T-helper 2 cell (primary cell): ENCODE measurements around the gene DENND5B.
"Not testable (repeated sequence)": the region's sequence is repeated elsewhere in the genome, so short reads cannot be mapped to it uniquely, and the experiment has no call there.

Source experiments
- DNase-seq, 5 experiments: peaks; one replicate each; pipeline versions ENCODE4 v3.0.0 to v3.0.0-alpha.2; 2012 to 2022

Gene DENND5B

GRCh38 chr12:31465002-31465401, 125.9 kb downstream of the DENND5B start:
- no peak for DNase-seq

DNA sequence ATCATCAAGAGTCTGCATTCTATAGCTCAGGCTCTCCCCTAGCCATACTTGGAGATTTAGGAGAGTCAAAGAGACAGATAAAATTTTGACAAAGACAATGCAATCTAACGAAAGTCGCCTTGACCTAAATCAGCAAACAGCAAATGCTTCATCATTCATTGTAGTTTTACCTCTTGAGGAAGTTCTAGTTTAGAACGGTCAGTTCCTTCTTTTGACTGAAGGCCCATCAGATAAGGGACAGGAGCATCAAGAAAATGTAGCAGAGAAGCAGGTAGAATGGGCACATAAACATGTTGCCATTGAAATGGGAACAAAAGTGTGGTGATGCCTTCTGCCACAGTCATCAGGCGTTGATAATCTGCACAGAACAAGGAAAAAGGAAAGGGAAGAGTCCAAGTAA, 130.9 kb downstream of the DENND5B start:
- no peak for DNase-seq

DNA sequence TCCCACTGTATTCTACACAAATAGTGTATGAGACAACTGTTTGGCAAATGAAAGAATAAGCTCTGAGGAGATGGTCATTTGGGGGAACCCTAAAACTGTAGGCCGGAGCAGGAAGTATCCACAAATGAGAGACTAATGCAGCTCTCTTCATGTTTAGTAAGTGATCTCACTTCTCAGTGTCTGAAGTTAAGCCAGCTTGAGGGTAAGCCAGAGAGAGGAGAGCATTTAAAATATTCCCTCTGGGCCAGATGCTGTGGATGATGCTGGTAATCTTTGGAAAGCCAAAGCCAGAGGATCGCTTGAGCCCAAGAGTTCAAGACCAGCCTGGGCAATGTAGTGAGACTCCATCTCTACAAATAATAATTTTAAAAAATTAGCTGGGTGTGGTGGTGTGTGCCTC, 134.4 kb downstream of the DENND5B start:
- DNase-seq: no peak

GRCh38 chr12:31444736-31445135, 146.2 kb downstream of the DENND5B start:
- DNase-seq: no peak

GRCh38 chr12:31440586-31440985, 150.3 kb downstream of the DENND5B start:
- no peak for DNase-seq

DNA sequence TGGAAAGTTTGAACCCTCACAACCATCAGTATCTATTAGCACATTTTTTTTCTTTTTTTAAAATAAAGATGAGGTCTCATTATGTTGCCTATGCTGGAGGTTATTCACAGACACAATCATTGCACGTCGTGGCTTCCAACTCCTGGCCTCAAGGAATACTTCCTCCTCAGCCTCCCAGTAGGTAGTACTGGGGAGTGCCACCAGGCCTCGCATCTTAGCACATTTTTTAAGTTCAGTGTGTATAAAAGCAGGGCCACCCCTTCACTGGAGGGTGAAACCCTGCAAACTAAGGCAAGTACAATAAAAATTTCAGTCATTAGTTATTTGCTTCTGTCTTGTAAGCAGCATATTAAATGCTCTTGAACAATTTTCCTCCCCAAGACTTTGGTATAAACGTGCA, 150.8 kb downstream of the DENND5B start:
- no peak for DNase-seq

- DNase-seq: no peak
These were observed 159.2 kb downstream of the DENND5B start for GRCh38 chr12:31431721-31432240.

GRCh38 chr12:31423405-31423804, 167.5 kb downstream of the DENND5B start:
- DNase-seq: no peak

GRCh38 chr12:31412292-31412801, 178.6 kb downstream of the DENND5B start:
- DNase-seq: no peak

- DNase-seq: no peak
These were observed 182.2 kb downstream of the DENND5B start for GRCh38 chr12:31408763-31409162.

DNA sequence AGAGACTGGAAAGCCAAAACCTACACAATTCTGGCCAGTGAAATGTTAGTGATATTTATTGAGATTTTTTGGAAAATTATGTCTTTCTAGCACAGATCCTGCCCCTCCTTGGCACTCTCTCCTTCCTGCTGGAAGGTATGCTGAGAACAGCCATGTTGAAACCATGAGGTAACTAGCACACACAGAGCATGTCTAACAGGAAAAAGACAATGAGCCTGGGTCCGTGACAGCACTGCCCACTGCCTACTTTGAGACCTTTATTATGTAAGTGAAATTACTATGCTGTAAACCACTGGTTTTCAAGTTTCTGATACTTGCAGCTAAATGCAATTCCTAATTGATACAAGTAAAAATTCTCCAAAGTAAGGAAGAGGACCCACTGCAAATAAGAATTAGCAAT, 183.4 kb downstream of the DENND5B start:
- DNase-seq: no peak

DNA sequence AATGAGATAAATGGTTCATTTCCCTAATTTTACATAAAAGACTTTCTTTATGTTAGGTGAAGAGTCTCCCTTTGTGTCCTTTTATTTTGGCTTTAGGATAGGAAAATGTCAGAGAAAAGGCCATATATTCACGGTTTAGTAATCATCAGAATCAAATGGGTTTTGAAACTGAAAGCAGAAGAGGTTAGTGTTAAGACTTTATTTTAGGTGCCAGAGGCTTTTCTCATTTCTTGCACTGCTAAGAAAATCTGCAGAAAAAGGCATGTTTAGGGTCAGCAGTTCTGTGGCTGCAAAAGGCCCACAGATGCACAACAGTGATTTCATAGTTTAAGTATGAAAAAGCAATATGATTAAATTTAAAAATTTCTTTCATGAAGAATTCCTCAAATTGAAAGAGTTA, 184.6 kb downstream of the DENND5B start:
- no peak for DNase-seq

DNA sequence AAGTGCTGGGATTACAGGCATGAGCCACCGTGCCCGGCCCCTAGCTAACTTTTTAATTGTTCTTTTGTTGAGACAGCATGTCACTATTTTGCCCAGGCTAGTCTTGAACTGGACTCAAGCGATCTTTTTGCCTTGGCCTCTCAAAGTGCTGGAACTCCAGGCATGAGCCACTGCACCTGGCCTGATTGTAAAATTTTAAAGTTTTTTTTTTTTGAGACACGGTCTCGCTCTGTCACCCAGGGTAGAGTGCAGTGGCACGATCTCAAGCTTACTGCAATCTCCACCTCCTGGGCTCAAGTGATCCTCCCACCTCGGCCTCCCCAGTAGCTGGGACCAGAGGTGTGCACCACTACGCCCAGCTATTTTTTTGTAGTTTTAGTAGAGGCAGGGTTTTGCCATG, 185.9 kb downstream of the DENND5B start:
- DNase-seq: no peak

- DNase-seq: peak in 4 of 5 experiments; percentile 4 to 79 (median 17)
These were observed 187.8 kb downstream of the DENND5B start for GRCh38 chr12:31403099-31403607.

- DNase-seq: no peak
These were observed 197.9 kb downstream of the DENND5B start for GRCh38 chr12:31393004-31393550.

DNA sequence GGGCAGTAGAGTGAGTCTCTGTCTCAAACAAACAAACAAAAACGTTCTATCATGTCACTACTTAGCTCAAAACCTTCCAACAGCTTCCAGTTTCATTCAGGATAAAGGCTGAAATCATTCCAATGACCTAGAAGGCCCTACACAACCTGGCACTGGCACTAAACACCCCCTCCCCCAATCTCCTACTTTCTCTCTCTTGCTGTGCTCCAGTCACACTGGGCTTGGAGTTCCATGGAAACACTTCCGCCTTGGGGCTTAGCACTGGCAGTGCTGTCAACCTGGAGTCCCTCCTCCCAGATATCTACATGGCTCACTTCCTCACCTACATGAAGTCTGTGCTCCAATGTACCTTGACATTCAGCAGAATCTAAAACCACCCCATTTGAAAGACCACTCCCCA, 199.9 kb downstream of the DENND5B start:
- DNase-seq: no peak

DNA sequence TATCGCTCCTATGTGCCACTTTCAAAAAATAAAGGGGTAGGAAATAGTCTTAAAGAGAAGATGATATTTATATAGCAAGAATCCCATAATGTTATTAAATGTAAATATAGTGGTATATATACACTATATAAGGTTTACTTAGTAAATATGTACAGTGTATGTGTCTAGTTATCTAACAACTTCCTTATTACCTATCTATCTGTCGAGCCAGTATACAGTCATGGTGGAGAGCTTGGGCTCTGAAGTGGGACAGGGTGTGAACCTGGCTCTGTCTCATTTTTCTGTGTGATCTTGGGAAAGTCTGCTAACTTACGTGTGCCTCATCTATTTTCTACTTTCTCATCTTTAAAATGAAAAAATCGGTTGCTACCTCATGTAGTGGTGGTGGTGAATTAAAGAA, 202.2 kb downstream of the DENND5B start:
- DNase-seq: no peak

DNA sequence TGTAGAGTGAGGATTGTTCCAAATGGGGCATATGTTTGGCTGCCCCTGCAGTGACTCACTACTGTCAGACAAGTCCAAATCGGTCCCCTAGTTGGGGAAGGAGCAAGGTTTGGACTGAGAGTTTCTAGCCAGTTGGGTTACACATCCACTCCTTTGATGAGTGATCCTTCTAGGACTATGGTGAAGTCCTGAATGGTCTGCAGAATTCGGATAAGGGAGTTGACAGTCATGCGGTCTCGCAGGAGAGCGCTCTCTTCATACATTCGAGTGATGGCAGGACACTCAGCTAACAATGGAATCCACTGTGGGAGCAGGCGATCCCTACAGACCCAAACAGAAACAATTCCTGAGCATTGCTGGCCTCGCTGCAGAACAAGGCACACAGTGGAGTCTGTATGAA, 203.5 kb downstream of the DENND5B start:
- DNase-seq: no peak

- no peak for DNase-seq
These were observed 203.9 kb downstream of the DENND5B start for GRCh38 chr12:31387011-31387410.

- no peak for DNase-seq
These were observed 204.6 kb downstream of the DENND5B start for GRCh38 chr12:31386364-31386777.

DNA sequence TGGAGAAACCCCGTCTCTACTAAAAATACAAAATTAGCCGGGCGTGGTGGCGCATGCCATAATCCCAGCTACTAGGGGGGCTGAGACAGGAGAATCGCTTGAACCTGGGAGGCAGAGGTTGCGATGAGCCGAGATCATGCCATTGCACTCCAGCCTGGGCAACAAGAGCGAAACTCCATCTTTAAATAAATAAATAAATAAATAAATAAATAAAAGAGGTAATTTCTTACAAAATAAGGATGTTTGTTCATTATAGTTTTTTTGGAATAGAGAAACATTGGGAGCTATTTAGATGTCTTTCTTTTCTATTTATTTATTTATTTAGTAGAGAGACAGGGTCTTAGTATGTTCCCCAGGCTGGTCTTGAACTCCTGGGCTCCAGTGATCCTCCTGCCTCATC, 213.7 kb downstream of the DENND5B start:
- not testable (repeated sequence) for DNase-seq

DNA sequence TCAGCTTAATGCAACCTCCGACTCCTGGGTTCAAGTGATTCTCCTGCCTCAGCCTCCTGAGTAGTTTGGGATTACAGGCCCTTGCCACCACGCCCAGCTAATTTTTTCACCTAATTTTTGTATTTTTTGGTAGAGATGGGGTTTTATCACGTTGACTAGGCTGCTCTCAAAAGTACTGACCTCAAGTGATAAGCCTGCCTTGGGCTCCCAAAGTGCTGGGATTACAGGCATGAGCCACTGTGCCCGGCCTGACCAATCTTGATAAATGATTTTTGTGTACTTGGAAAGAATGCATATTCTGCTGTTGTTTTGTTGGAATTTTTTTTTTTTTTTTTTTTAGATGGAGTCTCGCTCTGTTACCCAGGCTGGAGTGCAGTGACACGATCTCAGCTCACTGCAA, 215.5 kb downstream of the DENND5B start:
- DNase-seq: not testable (repeated sequence)

- no peak for DNase-seq
These were observed 219.7 kb downstream of the DENND5B start for GRCh38 chr12:31371256-31371620.

DNA sequence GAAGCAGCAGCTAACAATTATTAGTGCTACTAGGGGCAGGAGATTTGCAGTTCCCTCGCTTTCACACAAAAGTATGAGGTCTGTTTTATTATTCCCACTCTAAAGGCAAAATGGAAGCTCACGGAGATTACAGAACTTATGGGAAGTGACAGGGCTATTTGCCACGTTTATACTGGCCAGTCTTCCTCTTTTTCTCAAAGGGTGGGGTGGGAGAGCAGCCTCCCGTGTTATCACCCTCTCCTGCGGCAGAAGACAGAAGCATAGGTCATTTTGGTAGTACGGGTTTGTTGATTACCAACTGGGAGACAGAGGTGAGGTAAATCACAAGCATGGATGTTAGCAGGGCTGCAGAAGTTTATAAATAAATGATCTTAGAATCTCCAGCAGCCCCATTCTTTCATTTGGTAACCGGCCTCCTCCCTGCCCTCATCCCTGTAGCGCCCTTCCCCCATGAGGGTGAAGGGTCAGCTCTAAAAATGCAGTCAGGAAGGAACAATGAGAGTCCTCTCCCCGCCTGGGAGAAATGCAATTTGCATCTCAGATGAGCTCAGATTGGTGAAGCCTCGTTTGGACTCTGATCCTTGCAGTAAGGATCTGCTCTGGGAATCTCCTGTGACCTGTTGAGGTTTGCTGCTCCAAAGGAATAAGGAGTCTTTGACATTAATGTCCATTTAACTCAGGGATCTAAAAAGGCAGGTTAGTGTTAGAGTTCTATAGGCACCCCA, 220.2 kb downstream of the DENND5B start:
- no peak for DNase-seq
